Body of pancreas (tissue), 4 donors: Measurements from ENCODE around the gene CCDC6.

Experiments used
- POLR2A ChIP-seq, 3 donors: fragments of 450-650 bp; IDR thresholded peaks; one replicate each; pipeline ENCODE4 v1.6.1; 2016; ENCODE audit warnings: antibody characterized with exemption in 3 of 3, mild to moderate bottlenecking in 2 of 3
- TF ChIP-seq, protein P1 (sequence below), 7 experiments: fragments of 450-650 bp in 4 of 7; fragments of 200-600 bp in 3 of 7; sonication (generic) in 3 of 7; IDR thresholded peaks; one replicate each; pipeline ENCODE4 v1.5.1; 2016 to 2019; ENCODE audit warnings: antibody characterized with exemption in 7 of 7

DNA sequence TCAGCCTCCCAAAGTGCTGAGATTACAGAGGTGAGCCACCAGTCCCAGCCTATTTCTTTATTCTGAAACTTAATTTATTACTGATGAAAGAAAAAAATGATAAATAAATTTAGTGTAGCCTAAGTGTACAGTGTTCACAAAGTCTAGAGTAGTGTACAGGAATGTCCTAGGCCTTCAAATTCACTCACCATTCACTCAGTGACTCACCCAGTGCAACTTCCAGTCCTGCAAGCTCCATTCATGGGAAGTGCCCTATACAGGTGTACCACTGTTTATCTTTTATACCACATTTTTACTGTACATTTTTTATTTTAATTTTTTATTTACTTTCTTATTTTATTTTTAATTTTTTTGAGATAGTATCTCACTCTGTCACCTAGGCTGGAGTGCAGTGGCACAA is 165.3 kb downstream of the CCDC6 start:
- TF ChIP-seq, protein P1, sequence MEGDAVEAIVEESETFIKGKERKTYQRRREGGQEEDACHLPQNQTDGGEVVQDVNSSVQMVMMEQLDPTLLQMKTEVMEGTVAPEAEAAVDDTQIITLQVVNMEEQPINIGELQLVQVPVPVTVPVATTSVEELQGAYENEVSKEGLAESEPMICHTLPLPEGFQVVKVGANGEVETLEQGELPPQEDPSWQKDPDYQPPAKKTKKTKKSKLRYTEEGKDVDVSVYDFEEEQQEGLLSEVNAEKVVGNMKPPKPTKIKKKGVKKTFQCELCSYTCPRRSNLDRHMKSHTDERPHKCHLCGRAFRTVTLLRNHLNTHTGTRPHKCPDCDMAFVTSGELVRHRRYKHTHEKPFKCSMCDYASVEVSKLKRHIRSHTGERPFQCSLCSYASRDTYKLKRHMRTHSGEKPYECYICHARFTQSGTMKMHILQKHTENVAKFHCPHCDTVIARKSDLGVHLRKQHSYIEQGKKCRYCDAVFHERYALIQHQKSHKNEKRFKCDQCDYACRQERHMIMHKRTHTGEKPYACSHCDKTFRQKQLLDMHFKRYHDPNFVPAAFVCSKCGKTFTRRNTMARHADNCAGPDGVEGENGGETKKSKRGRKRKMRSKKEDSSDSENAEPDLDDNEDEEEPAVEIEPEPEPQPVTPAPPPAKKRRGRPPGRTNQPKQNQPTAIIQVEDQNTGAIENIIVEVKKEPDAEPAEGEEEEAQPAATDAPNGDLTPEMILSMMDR (IDR thresholded peaks at IDR 0.05) = no peak
- no peak for TF ChIP-seq POLR2A (IDR thresholded peaks at IDR 0.05)
